Nephron progenitor cell (in vitro differentiated cells): ENCODE results near the gene GRIA2.

ENCODE experiments used
- DNase-seq: peaks from one replicate; pipeline ENCODE4 v3.0.0; 2021
- H3K27ac Mint-ChIP-seq: 2 replicates; pipeline ENCODE4 v1.8.0; 2021; ENCODE audit warnings: mild to moderate bottlenecking, moderate library complexity, mixed read lengths
- H3K27me3 Mint-ChIP-seq: 2 replicates; pipeline ENCODE4 v1.8.0; 2021; ENCODE audit warnings: mild to moderate bottlenecking, low read depth, mixed read lengths; ENCODE audit not compliant: poor library complexity
- H3K36me3 Mint-ChIP-seq: 2 replicates; pipeline ENCODE4 v1.8.0; 2021; ENCODE audit warnings: low read depth, mixed read lengths
- H3K4me1 Mint-ChIP-seq: 2 replicates; pipeline ENCODE4 v1.8.0; 2021; ENCODE audit warnings: mixed read lengths
- H3K4me3 Mint-ChIP-seq: 2 replicates; pipeline ENCODE4 v1.8.0; 2021; ENCODE audit warnings: mild to moderate bottlenecking, moderate library complexity, mixed read lengths
- H3K9me3 Mint-ChIP-seq: 2 replicates; pipeline ENCODE4 v1.8.0; 2021; ENCODE audit warnings: mild to moderate bottlenecking, moderate library complexity, mixed read lengths
- TF ChIP-seq, protein P1 (sequence below): fragments of 200-600 bp; sonication (generic); IDR thresholded peaks from 2 replicates; pipeline ENCODE4 v1.5.0; 2021; ENCODE audit warnings: antibody characterized with exemption

The GRIA2 gene

DNA sequence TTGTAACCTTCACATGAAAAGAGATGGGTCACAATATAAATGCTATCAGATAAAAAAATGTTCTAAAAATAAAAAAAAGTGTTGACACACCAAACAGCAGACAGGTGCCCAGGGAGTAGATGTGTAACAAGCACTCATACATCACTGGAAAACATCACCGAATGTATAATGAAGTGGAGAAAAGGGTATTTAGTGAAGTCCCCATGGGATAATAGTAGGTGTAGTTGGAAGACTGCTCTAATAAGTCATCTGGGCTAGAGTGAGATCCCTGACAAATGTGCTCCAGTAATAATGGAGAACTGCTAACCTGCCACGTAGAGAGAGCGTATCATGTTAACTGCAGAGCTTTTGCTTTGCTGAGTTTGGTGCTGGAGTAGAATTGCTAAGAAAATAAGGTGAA, 152.0 kb downstream of the GRIA2 start:
- H3K36me3 Mint-ChIP-seq: no peaks in the 10 kb centered on the region
- DNase-seq: no peak
- no peak overlapping the region for H3K4me3 Mint-ChIP-seq
- H3K27me3 Mint-ChIP-seq: peaks cover 4% of the 10 kb centered on the region
- H3K9me3 Mint-ChIP-seq: no peaks in the 10 kb centered on the region
- TF ChIP-seq, protein P1, sequence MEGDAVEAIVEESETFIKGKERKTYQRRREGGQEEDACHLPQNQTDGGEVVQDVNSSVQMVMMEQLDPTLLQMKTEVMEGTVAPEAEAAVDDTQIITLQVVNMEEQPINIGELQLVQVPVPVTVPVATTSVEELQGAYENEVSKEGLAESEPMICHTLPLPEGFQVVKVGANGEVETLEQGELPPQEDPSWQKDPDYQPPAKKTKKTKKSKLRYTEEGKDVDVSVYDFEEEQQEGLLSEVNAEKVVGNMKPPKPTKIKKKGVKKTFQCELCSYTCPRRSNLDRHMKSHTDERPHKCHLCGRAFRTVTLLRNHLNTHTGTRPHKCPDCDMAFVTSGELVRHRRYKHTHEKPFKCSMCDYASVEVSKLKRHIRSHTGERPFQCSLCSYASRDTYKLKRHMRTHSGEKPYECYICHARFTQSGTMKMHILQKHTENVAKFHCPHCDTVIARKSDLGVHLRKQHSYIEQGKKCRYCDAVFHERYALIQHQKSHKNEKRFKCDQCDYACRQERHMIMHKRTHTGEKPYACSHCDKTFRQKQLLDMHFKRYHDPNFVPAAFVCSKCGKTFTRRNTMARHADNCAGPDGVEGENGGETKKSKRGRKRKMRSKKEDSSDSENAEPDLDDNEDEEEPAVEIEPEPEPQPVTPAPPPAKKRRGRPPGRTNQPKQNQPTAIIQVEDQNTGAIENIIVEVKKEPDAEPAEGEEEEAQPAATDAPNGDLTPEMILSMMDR: no peak
- no peaks in the 10 kb centered on the region for H3K4me1 Mint-ChIP-seq
- no peak overlapping the region for H3K27ac Mint-ChIP-seq

DNA sequence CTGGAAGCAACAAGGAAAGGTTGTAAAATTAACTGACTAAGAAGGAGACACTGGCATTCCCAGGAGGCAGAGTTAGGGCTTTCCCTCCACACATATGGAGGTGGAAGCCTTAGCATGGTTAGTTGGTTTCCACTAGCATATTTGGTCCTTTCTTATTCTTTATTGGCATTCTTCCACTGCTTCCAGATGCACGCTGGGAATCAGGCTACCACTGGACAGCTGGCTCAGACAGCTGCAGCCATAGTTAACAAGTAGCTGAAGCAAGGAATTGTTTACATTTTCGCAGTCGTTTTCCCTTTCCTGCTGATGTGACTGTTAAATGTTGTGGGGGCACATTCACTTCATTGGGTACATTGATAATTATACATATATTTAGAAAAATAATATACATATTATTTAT, 169.2 kb downstream of the GRIA2 start:
- H3K27ac Mint-ChIP-seq: no peak overlapping the region
- no peak for DNase-seq

DNA sequence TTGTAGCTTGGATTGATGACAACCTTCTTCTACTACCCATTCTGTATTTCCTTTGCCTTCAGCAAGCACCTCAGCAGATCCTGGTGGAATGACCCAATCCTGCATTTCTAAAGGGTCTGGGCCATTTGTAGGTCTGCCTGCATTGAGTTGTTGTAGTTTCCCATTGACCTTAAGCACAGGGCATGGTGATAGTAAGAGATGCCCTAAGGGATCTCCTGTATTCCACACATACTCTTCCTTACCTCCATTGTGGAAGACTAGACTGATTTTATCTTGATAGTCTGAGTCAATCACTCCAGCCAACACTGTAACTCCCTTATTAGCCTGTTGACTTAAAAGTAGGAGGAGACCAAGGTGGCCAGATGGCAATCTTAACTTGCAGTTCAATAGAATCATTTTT, 184.5 kb downstream of the GRIA2 start:
- no peaks in the 10 kb centered on the region for H3K4me1 Mint-ChIP-seq
- H3K36me3 Mint-ChIP-seq: no peaks in the 10 kb centered on the region
- peaks cover 8% of the 10 kb centered on the region for H3K27me3 Mint-ChIP-seq
- no peaks in the 10 kb centered on the region for H3K9me3 Mint-ChIP-seq
- no peak overlapping the region for H3K4me3 Mint-ChIP-seq
- TF ChIP-seq, protein P1: no peak
- no peak overlapping the region for H3K27ac Mint-ChIP-seq
- DNase-seq: no peak

More for the DNA sequence above, 169.2 kb downstream of the GRIA2 start:
- no peak overlapping the region for H3K4me3 Mint-ChIP-seq
- H3K36me3 Mint-ChIP-seq: no peaks in the 10 kb centered on the region
- TF ChIP-seq, protein P1: no peak
- H3K4me1 Mint-ChIP-seq: peaks cover 8% of the 10 kb centered on the region
- no peaks in the 10 kb centered on the region for H3K27me3 Mint-ChIP-seq
- H3K9me3 Mint-ChIP-seq: peaks cover 3% of the 10 kb centered on the region
